Measurements from ENCODE around the gene YES1.
"Not testable (repeated sequence)": the region's sequence is repeated elsewhere in the genome, so short reads cannot be mapped to it uniquely, and the experiment has no call there.

YES1 gene

GRCh38 chr18:820591-821165 is 8.6 kb upstream of the YES1 start:
- no peak for DNase-seq

DNA sequence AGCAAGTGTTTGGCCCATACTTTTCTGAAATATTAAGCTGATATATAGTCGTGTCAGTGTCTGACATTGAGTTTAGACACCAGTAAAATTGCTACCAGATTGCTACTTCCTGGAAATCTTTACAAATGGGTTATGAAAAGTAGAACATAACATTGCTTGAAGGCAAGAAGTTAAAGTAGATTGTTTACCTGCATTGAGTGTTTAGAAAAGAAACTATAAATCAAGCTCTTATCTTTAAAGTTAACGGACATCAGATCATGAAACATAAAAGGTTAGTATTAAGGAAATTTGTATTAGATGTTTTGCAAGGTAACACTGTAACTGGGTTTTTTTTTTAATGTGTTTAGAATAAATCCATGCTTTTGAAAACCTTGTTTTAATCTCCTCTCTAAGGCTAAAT is 4.8 kb upstream of the YES1 start:
- DNase-seq: no peak

DNA sequence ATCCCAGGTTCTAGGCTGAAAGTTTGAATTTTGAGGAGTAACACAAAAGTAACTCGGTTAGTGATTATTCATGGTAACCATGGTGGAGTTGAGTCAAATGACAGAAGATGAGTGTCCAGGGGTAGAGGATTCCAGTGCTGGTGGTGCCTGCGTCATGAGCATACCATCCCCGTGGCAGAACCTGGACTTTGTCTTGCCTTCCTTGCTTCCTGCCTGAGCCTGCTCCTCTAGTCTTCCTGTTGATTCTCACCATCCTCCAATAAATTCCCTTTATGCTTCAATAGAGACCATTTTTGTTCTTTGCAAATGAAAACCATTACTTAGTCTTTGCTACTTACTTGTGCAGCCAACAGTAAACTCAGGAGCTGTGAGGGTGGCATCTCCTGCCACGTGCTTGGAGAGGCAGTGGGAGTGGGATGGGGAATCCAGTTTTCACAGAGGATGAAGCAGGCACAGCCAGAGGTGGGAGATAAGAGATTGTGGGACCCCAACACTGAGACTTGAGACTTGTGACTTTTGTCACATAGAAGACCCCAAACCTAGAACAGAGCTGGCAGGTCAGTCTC is 4.1 kb upstream of the YES1 start:
- no peak for DNase-seq

DNA sequence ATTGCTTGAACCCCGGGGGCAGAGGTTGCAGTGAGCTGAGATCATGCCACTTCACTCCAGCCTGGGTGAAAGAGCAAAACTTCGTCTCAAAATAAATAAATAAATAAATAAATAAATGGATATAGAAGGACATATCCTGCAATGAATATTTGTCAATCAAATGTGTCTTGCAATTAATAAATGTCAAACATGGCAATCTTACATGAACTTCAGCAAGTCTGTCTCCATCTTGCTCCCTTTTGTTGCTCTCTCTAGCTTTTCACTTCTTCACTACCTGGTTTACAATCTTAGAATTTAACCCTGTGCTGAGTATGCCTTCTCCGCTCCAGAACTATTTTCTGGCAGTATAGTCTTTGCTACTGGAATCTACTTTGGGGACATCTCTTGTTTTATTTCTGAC is 3.3 kb upstream of the YES1 start:
- DNase-seq: no peak

GRCh38 chr18:814300-815084 is 2.5 kb upstream of the YES1 start:
- DNase-seq: no peak

- DNase-seq: no peak
These were observed 1.4 kb upstream of the YES1 start for GRCh38 chr18:813172-814071.

- peak; percentile 77 for DNase-seq
These were observed 532 bp upstream of the YES1 start for GRCh38 chr18:812376-813171.

DNA sequence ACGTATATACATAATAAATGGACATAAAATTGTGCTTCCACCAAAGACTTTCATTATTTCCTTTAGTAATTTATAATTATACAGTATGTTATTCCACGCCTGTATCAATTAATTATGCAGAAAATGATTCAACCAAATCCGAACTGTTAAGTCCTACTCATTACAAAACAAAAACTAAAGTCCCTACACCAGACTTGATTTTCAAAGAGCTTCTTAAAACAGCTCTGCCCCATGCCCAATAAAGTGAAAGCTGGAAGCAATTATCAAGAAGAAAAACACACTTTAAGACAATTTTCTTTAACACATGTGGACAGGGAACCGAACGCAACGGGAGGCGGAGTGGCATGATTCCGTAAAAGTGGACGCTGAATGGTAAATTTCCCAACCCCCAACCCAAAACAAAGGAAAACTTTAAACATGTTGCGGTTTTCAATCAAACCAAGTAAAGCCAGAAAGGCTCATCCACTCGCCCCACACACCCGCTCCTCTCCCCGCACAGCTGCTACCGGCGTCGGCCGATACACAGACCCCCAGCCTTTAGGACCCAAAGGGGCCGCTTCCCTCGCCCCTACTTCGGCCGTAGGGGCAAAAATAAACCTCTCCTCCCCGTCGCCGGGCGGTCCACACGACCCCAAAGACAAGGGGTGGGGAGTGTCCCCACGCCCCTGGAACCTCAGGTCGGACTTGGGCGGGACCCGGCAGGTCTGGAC is 705 bp downstream of the YES1 start:
- peak; percentile 51 for DNase-seq

DNA sequence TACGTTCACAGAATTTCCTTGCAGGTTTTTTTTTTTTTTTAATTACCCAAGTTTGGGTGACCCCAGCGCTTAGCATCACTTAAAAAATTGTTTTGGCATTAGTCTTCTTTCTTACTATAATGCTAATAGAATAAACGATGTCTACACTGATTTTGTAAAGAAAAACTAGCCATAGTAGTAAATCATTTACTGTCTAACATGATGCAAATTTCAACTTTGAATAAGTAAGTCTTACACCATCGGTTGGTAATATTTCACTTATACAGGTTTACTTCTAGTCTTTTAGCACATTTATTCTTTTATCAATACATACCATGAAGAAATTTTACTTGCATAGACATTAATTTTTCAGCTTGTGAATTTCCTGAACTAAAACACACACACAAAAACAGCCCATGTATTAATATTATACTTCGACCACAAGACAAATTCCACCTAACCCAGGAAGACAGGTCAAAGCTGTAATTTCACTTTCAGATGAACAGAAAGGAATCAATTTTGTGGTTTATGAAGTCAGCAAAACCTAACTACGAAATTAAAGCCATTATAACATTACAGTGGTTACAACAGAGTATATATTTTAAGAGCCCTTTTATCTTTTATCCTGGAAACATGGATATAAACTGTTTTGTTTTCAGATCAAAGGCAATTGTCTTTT is 1.9 kb downstream of the YES1 start:
- DNase-seq: no peak

DNA sequence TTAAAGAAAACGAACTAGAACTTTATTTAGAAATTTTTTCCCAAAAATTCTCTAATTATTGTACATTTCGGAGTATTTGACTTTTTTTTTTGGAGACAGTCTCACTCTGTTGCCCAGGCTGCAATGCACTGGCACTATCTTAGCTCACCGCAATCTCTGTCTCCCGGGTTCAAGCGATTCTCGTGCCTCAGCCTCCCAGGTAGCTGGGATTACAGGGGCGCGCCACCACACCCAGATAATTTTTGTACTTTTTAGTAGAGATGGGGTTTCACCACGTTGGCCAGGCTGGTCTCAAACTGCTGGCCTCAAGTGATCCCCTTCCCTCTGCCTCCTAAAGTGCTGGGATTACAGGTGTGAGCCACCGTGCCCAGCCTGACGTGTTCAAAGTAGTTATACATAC is 2.8 kb downstream of the YES1 start:
- not testable (repeated sequence) for DNase-seq

- DNase-seq: no peak
These were observed 3.5 kb downstream of the YES1 start for GRCh38 chr18:808502-808901.

- no peak for DNase-seq
These were observed 4.0 kb downstream of the YES1 start for GRCh38 chr18:808086-808485.

DNA sequence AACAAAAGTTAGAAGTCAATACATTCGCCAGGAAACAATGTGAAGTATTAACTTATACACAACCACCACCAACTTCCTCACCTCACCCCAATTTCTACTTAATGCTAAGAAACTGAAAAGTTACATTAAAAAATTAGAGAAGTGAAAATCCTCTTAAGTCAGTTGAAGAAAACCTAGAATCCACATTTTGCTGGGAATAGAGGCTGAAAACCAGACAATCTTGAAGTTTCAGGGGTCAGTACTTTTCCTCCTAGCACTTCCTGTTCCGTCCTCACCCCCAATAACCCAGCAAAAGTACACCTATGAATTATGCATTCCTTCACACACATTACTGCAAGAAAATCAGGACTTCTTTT is 6.3 kb downstream of the YES1 start:
- DNase-seq: no peak

DNA sequence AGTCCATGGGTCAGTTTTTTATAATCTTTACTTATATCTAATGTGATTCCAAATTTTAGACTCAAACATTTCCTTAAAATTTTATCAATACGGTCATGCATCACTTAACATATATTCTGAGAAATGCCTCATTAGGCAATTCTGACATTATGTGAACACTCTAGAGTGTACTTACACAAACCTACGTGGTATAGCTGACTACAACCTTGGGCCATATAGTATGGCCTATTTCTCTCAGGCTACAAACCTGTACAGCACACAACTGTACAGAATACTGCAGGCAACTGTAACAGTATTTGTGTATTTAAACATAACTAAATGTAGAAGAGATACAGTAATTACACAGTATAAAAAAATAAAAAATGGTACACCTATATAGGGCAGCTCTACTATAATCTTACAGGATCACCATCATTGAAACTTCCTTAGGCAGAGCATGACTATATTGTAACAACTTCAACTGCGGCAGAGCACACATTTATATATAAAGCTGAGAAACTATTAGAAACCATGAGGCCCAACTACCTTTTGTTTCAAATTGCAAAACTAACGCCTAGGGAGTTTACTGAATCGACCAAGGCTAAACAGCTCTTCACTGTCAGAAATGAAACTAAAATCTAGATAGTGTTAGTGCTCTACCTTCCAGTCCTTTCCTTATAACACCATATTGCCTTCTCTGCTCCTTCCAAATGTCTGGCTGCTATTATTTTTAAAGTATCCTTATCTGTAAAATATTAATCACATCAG is 6.9 kb downstream of the YES1 start:
- no peak for DNase-seq

DNA sequence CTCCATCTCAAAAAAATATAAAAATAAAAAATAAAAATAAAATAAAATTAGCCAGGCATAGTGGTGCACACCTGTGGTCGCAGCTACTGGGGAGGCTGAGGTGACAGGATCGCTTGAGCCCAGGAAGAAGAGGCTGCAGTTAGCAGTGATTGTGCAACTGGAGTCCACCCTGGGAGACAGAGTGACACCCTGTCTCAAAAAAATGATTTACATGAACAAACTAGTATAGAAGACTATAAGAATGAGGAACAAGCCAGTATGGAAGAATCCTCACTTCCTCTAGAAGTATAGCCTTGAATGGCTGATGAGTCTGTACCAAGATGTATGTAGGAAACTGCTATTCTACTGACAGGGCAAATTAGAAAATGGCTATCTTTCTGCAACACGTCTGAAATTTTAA is 10.9 kb downstream of the YES1 start:
- no peak for DNase-seq

DNA sequence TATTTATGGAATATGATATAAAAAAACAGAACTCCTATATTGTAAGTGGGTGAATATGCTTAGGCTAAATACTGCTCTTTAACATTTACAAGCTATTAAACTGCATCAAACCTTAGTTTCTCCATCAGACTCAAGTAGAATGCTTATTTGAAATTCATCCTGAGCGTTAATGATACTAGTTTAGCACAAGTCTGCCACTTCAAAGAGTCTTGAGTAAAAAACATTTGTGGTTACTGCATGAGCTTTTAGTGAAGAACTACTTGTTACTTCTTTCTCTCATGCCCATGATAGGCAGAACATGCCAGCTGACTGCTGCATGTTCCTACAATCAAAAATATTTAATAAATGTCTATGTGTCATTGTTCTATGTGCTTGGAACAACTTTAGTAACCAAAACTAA is 12.1 kb downstream of the YES1 start:
- DNase-seq: no peak

GRCh38 chr18:795383-795782 is 16.7 kb downstream of the YES1 start:
- DNase-seq: not testable (repeated sequence)

DNA sequence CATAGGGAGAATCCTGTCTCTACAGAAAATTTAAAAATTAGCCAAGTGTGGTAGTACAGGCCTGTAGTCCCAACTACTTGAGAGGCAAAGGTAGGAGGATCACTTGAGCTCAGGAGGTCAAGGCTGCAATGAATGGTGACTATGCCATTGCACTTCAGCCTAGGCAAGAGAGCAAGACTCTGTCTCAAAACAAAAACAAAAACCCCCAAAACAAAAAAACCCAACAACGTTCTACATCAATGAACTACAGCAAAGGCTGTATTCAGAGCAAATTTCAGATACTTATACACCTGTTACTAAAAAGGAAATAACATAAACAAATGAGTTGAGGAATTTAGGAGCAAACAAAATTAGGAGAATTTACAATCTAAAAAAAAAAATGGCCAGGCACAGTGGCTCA is 22.6 kb downstream of the YES1 start:
- DNase-seq: no peak

- no peak for DNase-seq
These were observed 26.8 kb downstream of the YES1 start for GRCh38 chr18:785242-785641.

DNA sequence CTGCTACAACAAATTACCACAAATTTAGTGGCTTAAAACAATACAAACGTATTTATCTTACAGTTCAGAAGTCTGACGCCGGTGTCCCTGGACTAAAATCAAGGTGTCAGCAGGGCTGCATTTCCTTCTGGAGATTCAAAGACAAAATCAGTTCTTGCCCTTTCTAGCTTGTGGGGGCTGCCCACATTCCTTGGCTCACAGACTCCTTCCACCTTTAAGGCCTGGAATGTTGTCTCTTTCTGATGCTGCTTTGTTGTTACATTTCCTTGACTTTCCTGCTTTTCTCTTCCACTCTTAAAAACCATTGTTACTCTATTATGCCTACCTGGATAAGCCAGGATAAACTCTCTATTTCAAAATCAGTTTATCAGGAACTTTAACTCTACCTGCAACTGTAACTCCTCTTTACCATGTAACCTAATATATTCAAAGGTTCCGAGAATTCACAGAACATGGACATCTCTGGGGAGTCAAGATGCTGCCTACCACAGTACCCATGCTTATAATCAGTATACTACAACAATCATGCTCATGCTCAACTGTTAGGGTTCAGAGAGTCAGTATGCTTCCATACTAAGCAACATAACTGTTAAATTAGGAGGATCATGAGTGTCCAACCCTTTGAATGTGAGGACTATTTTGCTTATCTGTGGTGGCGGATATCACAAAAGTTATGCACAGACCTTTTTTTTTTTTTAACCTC is 27.4 kb downstream of the YES1 start:
- DNase-seq: no peak

All from NCI-H69 (cell line).